Upper lobe of left lung (tissue), 6 donors: ENCODE results near the gene TSPAN5. TPM values are rescaled to one million over a fixed set of nuclear protein-coding genes. Genes with fewer than 3 reads are reported as not detected.

Experiments
- ATAC-seq, 2 donors: fragments of 200-7000 bp; cut with Tn5 transposase; one replicate each; pipeline ENCODE4 v1.9.1; 2022; ENCODE audit warnings: mild to moderate bottlenecking in 2 of 2, moderate library complexity in 2 of 2; ENCODE audit not compliant: low FRiP score in 2 of 2
- DNase-seq, 2 donors: peaks; one replicate each; pipeline ENCODE4 v3.0.0-alpha.2; 2019 to 2020
- H3K27ac ChIP-seq, 4 donors: fragments of 200-600 bp; sonication (generic); one replicate each; pipeline ENCODE4 v1.5.1; 2016 to 2019
- H3K27me3 ChIP-seq, 4 donors: fragments of 200-600 bp; sonication (generic); one replicate each; pipeline ENCODE4 v1.5.1; 2017 to 2019
- H3K36me3 ChIP-seq, 4 donors: fragments of 200-600 bp; sonication (generic); one replicate each; pipeline ENCODE4 v1.5.1; 2016 to 2019
- H3K4me1 ChIP-seq, 4 donors: fragments of 200-600 bp; sonication (generic); one replicate each; pipeline ENCODE4 v1.5.1; 2018 to 2019
- H3K4me3 ChIP-seq, 4 donors: fragments of 200-600 bp; sonication (generic); one replicate each; pipeline ENCODE4 v1.5.1; 2017 to 2019; ENCODE audit warnings: mild to moderate bottlenecking in 2 of 4, moderate library complexity in 1 of 4
- H3K9me3 ChIP-seq, 4 donors: fragments of 200-600 bp; sonication (generic); one replicate each; pipeline ENCODE4 v1.5.1; 2018 to 2019
- CTCF ChIP-seq, 6 experiments: fragments of 450-650 bp in 4 of 6; fragments of 200-600 bp in 2 of 6; sonication (generic) in 2 of 6; IDR thresholded peaks; one replicate each; pipeline ENCODE4 v1.5.1; 2016 to 2019; ENCODE audit warnings: antibody characterized with exemption in 6 of 6
- EP300 ChIP-seq, 4 donors: sonication (generic); formaldehyde crosslinking; IDR thresholded peaks; one replicate each; pipeline ENCODE4 v1.5.1; 2017; ENCODE audit warnings: antibody characterized with exemption in 4 of 4, control low read depth in 2 of 4
- POLR2A ChIP-seq, 4 donors: fragments of 450-650 bp; IDR thresholded peaks; one replicate each; pipeline ENCODE4 v1.5.1; 2016 to 2017; ENCODE audit warnings: antibody characterized with exemption in 4 of 4, mild to moderate bottlenecking in 2 of 4
- POLR2AphosphoS5 ChIP-seq, 2 donors: sonication (generic); formaldehyde crosslinking; IDR thresholded peaks; one replicate each; pipeline ENCODE4 v1.5.1; 2017; ENCODE audit warnings: antibody characterized with exemption in 2 of 2
- WGBS, 2 donors: methylation state at CpG; one replicate each; pipeline ENCODE4 v1.1.5; 2017 to 2018; 5-methylcytosine and 5-hydroxymethylcytosine counted together
- total RNA-seq, 6 donors: library from RNA; depleted of rRNA in 4 of 6; stranded (reverse); fragments of >200 nt in 4 of 6; gene quantifications; one replicate each; pipeline versions ENCODE4 v1.1.0 to v1.2.1, GENCODE V29; 2016 to 2021
- donor health status: DM: no; HTN: no; CAD: no; lungs with moderate emphysema.
- donor health status: DM: no; HTN: yes; CAD: no; lungs with severe emphysema.

Gene TSPAN5
- total RNA-seq, 6 donors from 2014 or later: 3.1 to 12.5 (median 7.2) TPM

DNA sequence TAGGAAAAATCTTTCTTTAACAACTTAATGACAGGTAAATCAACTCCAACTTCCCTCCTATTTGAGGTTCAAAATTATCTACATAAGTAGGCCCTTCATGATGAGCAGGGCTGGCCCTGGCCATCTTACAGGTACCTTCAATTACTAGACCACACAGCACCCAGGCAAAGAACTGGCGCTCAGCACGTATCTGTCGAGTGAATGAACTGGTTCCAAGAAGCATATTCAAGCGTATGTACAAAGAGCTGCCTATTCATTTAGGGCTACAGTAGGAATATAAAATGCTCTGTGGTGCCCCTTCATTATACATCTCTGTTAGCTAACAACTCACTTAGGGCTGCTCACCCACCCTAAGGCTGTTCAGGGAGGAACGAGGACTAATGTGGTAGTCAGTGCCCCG lies 48.0 kb downstream of the TSPAN5 start:
- no peak for TF ChIP-seq POLR2A (IDR thresholded peaks at IDR 0.05)
- TF ChIP-seq EP300 (IDR thresholded peaks at IDR 0.05): no peak
- TF ChIP-seq POLR2AphosphoS5 (IDR thresholded peaks at IDR 0.05): no peak
- no peak for TF ChIP-seq CTCF (IDR thresholded peaks at IDR 0.05)
- Histone ChIP-seq H3K27me3 (no peaks in the 10 kb centered on the region), H3K27ac (no peak overlapping the region), H3K4me1 (no peaks in the 10 kb centered on the region), H3K9me3 (no peaks in the 10 kb centered on the region), H3K36me3 (no peaks in the 10 kb centered on the region), H3K4me3 (no peak overlapping the region)
- DNase-seq: no peak
- ATAC-seq: no peak
- WGBS, 2 donors: 67 to 94% methylated on average over 6 of the region's 6 CpGs

GRCh38 chr4:98609934-98610333 lies 48.5 kb downstream of the TSPAN5 start:
- no peak for ATAC-seq
- WGBS, 2 donors: 80 to 89% methylated on average over 5 of the region's 5 CpGs
- H3K9me3 ChIP-seq: no peaks in the 10 kb centered on the region
- H3K27me3 ChIP-seq: no peaks in the 10 kb centered on the region
- no peaks in the 10 kb centered on the region for H3K4me1 ChIP-seq
- TF ChIP-seq CTCF (IDR thresholded peaks at IDR 0.05) (no peak), EP300 (IDR thresholded peaks at IDR 0.05) (no peak), POLR2A (IDR thresholded peaks at IDR 0.05) (no peak), POLR2AphosphoS5 (IDR thresholded peaks at IDR 0.05) (no peak)
- H3K36me3 ChIP-seq: no peaks in the 10 kb centered on the region
- H3K4me3 ChIP-seq: no peak overlapping the region
- H3K27ac ChIP-seq: no peak overlapping the region
- DNase-seq: no peak

DNA sequence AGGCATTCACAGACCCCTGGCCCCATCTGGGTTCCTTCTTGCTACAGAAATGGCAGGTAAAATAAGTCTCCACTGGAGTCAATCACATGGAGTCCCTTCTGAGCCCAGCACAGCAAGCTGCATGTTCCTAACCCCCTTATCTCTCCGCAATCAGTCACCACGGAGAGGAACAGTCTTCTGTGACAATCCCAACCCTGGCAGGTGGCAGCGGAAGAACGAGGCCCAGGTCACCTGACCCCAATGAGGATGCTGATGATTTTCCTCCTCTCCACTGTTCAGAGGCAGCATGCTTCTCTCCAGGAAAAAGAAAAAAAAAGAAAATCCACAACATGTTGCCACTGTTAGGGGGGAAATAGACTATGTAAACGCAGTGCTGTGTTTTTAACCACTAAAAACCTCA lies 50.1 kb downstream of the TSPAN5 start:
- Histone ChIP-seq H3K9me3 (no peaks in the 10 kb centered on the region), H3K27me3 (no peaks in the 10 kb centered on the region), H3K4me1 (no peaks in the 10 kb centered on the region), H3K36me3 (no peaks in the 10 kb centered on the region), H3K4me3 (no peak overlapping the region), H3K27ac (no peak overlapping the region)
- no peak for ATAC-seq
- WGBS, 2 donors: 50 to 60% methylated on average over 5 of the region's 5 CpGs
- TF ChIP-seq POLR2AphosphoS5 (IDR thresholded peaks at IDR 0.05) (no peak), CTCF (IDR thresholded peaks at IDR 0.05) (no peak), POLR2A (IDR thresholded peaks at IDR 0.05) (no peak), EP300 (IDR thresholded peaks at IDR 0.05) (no peak)
- no peak for DNase-seq

DNA sequence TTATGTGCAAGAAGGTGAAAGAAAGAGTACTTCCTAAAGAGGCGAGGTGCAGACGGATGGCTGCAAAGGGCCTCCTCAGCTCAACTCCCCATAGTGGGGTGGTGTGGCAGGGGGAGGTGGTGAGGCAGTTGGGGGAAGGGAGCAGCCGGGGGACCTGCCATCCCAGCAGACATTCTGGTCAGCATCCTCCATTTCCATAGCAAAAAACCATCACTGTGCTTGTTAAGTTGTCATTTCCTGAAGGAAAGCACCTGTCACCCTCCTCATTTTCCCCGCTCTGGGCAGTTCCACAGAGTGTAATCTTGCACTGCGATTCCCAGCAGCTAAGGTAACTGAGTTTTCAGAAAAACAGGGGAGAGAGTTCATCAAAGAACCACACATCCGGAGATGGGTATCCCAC lies 51.5 kb downstream of the TSPAN5 start:
- Histone ChIP-seq H3K36me3 (no peaks in the 10 kb centered on the region), H3K27me3 (no peaks in the 10 kb centered on the region), H3K4me3 (no peak overlapping the region), H3K27ac (no peak overlapping the region), H3K4me1 (no peaks in the 10 kb centered on the region), H3K9me3 (no peaks in the 10 kb centered on the region)
- DNase-seq: no peak
- no peak for ATAC-seq
- WGBS, 2 donors: 81 to 85% methylated on average over 6 of the region's 6 CpGs
- TF ChIP-seq POLR2AphosphoS5 (IDR thresholded peaks at IDR 0.05): no peak
- no peak for TF ChIP-seq EP300 (IDR thresholded peaks at IDR 0.05)
- TF ChIP-seq CTCF (IDR thresholded peaks at IDR 0.05): no peak
- no peak for TF ChIP-seq POLR2A (IDR thresholded peaks at IDR 0.05)

DNA sequence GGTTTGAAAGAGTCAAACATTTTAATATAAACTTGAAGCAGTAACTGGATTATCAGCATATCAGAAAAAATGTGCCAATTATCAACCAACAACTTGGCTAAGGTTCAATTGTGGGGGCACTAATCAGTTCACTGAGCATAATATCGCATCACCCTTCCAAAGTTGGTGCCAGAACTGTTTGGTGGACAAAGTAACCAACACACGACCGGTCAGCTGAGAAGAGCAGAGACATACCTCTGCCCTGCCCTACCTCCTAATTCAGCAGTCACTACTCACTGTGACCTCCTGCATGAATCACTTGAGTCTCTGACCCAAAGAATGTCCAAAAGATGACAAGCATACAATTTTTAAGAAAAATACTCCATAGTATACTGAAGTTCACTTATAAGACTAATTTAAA lies 53.2 kb downstream of the TSPAN5 start:
- DNase-seq (no peak), ATAC-seq (no peak)
- Histone ChIP-seq H3K36me3 (no peaks in the 10 kb centered on the region), H3K4me1 (no peaks in the 10 kb centered on the region), H3K4me3 (no peak overlapping the region), H3K27me3 (no peaks in the 10 kb centered on the region), H3K9me3 (peaks cover 0 to 7% (median 2%) of the 10 kb centered on the region in 4 donors), H3K27ac (no peak overlapping the region)
- TF ChIP-seq POLR2AphosphoS5 (IDR thresholded peaks at IDR 0.05): no peak
- TF ChIP-seq EP300 (IDR thresholded peaks at IDR 0.05): no peak
- no peak for TF ChIP-seq POLR2A (IDR thresholded peaks at IDR 0.05)
- no peak for TF ChIP-seq CTCF (IDR thresholded peaks at IDR 0.05)
- WGBS, 2 donors: 91 to 96% methylated on average over 3 of the region's 3 CpGs
